ENCODE measurements around the gene MBTPS1.

MBTPS1 gene
- total RNA-seq, result 198 to 226 reads per million in 2 donors

DNA sequence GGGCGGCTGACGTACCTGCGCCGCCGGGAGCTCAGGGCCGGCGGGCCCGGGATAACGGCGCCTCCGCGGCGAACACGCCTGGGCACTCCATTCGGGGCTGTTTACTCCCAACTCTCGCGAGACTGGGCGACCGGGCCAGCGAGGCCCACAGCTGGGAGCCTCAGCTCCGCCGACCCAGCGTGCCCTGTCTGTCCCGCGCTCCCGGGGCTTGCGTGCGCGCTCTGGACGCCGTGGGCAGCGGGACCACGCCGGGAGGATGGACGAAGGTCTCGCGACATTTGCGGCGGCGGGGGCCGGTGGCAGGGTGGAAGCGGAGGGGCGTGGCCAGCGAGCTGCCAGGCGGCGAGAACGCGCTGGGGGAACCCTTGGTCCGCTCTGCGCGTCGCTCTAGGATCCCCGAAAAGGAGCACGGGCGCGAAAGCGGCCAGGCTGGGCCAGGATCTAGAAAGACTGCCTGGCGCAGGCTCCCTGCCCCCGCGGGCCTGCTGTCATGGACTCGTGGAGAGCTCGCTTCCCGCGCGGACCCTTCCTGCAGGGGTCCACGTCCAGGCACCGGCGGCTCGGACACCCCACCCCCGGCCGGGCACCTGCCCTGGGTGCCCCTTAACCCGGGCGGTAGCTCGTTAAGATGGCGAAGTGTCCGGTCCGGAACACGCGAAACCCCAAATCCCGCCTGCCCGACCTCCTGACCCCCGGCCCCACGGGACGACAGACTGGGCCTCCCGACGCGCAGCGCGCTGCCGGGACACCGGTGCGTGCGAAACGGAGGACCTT, at the start of gene MBTPS1:
TSS of gene MBTPS1 (minus strand) at position 223 of the 774 bp plus-strand sequence. CDS start 15,159 bp downstream, outside the sequence.
- peak; percentile 98 for DNase-seq

DNA sequence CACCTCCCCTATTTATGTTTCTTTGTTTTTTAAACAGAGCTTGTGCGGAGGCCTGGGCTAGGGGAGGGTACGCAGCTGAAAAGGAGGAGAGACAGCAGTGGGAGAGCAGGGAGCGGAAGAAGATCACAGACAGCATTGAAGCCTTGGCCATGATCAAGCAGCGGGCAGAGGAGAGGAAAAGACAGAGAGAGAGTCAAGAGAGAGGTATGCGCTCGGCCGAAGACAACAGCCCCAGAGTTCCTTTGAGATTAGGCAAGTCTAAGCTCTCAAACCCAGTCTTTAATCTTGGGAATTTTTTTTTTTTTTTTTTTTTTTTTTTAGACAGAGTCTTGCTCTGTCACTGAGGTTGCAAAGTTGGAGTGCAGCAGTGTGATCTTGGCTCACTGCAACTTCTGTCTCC, 49.0 kb upstream of the MBTPS1 start:
- DNase-seq, result no peak

DNA sequence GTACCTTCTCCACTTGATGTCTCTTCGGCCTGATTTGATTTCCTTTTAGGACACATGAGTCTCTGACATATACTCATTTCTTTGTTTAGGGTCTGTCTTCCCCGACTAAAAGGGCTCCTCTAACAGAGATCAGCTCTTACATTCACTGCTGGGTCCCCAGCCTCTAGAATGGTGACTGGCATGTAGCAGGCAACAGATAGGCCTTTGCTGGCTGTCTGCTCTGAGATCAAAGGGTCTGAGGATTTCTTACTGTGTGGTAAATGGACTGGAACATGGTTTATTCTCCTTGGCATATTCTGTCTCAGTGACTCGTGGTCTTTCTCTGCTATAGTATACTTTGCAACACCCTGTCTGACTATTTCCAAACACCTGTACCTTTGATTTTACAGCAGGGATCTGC, 45.1 kb upstream of the MBTPS1 start:
- DNase-seq, result no peak

DNA sequence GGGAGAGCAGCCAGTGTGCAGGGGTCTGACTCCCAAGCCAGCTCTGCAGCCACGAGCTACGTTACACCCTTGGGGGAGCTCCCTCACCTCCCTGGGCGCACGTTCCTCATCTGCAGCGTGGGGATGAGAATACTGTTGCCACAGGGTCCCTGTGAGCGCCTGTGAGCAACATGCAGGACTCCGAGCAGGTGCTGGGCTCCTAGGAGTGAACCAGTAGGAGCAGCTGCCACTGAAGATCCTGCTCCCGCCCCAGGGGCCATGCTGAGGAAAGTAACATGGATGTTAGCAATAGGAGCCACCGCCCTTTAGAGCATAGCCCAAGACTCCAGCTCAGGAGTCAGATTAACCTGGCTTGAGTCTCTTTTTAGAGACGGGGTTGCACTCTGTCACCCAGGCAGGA, 44.3 kb upstream of the MBTPS1 start:
- no peak for DNase-seq

DNA sequence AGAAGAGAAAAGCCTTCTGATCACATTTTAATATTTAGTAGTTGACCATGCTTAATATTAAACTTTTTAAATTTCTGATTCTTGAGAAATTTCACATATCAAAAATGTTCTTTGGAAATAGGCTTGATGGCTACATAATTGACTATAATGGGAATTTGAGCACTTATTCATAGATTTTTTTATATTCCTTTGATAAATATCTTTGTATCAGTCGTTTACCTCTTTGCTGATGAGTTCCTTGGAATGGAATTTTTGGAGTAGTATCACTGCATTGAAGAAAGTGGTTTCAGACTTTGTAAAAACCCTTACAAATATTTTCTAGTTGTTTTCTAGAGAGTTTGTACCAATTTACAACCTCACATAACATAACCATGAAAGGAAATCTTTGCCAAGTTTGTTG, 43.1 kb upstream of the MBTPS1 start:
- no peak for DNase-seq

DNA sequence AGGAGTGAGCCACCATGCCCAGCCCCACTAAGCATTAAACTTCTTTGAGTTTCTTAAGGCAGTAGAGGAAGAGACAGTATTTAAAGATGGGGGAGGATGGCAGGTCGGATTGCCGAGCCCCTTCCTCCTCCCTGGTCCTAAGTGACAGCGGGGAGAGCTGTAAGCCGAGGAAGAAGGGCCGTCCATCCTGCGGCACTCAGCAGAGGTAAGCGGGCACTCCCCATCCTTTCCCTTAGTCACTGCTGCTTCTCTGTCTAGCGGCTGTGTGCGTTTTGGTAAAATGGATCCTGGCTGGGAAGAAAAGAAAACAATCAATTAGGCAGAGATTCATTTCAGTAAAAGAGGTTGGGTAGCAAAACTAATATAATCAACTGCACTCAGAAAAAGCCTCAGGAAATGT, 42.3 kb upstream of the MBTPS1 start:
- DNase-seq, result no peak

DNA sequence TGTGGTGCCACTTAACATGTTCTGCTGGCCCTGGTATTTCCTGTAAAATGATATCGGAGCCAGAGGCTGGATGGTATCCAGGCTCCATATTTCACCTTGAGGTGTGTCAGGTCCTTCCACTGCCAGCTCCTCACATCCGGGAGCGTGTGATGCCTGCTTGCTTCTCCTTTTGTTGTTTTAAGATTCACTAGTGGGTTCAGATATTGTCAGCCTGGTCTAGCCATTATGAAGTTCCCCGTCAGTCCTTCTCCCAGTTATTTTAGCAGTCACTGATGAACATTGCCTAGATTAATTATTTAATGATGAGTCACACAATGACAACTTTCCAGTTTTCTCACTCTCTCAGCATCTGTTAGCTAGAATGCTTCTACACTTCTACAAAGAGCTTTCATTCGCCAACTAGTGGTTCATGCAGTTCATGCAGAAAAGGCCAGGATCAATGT, 39.6 kb upstream of the MBTPS1 start:
- DNase-seq, result no peak

DNA sequence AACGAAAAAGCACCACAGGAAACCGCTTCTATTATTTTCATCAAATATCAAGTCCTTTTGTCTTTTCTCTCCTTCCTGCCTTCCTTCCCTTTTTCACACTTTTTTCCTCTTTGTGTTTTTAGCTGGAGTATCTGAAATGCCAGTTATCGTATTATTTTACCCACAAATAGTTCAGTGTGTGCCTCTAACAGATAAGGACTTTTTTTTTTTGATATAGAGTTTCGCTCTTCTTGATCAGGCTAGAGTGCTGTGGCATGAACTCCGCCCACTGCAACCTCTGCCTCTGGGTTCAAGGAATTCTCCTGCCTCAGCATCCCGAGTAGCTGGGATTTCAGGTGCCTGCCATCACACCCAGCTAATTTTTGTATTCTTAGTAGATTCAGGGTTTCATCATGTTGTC, 39.0 kb upstream of the MBTPS1 start:
- DNase-seq, result no peak

DNA sequence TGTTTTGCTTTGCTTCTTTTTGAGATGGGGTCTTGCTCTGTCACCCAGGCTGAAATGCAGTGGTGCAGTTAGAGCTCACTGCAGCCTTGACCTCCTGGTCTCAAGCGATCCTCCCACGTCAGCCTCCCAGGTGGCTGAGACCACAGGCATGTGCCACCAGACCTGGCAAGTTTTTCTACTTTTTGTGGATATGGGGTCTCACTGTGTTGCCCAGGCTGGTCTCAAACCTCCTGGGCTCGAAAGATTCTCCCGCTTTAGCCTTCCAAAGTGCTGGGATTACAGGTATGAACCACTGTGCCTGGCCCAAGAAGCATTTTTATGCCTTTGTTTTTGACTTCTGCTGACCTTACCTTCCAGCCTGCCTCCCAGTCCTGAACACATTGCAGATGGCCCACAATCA, 38.5 kb upstream of the MBTPS1 start:
- no peak for DNase-seq

DNA sequence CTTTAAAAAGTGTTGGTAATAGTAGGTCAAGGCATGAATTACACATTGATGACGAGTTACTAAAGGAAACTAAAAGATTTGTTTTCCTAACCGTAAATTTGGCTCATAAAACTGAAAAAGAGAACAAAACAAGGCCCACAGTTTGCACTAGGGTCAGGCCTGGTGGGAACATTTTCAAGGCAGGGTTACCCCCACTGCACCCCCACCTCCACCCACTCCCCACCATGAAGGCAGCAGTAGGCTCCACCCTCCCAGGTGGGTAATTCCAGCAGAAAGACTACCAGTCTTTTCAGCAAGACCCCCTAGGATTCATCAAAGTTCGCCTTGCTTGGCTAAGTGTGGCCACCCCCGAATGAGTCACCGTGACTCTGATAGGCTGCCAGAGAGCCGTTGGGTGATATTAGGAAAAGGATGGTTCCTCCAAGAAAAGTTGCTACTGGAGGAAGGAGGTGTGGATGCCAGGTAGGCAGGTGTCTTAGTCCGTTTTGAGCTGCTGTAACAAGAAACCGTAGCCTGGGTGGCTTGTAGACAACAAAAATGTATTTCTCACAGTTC, 37.0 kb upstream of the MBTPS1 start:
- DNase-seq, result no peak

DNA sequence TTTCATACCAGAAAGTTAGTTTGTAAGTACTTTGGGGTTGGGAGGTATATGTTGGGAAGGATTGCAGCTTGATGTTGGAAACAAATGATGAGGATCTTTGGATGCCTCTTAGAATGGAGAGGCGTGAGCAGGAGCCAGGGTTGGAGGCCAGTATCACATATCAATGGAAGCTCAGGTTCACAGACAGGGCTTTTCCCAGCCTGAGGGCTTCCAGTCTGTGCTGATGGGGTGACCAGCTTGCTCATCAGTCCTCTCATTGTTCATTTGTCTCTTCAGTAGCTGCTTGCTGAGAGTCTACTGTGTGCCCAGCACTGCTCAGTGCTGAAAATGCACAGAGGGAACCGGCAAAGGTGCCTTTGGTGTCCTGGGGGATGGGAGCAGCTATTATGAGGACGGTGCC, 34.2 kb upstream of the MBTPS1 start:
- DNase-seq, result no peak

DNA sequence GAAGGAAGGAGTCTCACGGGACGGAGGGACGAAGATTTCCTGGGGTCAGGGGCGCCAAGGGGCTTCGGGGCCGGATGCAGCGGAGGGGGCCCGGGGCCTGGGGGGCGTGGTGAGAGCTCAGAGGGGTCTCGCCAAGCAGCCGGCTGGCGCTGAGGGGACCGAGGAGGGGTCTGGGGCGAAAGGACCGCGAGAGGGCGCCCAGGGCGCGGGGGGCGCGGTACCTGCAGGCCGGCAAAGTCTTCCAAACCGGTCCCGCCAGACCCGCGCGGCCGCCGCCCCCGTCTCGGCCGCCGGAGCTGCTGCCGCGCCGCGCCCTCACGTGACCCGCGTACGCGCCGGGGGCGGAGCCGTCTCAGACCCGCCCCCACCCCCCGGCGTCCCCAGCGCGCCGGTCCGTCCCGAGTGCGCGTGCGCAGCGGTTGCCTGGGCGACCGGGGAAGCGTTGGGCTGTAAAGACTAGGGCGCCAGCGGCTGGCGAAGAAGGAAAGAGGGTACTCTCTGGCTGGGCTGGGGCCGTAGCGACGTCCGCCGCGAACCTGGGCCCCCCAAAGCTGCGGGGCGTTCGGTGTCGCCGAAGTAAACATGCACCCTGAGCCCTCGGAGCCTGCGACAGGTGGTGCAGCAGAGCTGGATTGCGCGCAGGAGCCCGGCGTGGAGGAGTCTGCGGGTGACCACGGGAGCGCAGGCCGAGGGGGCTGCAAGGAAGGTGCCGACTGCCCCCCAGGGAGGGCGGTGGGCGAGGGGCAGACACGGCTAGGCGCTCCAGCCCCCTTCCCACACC, 28.3 kb upstream of the MBTPS1 start, which contains the start of the genes DNAAF1 and HSDL1:
TSS of gene DNAAF1 (plus strand) at position 450 of the 781 bp plus-strand sequence. CDS start at position 583, 133 bp downstream.
TSS of gene HSDL1 (minus strand) at position 319 of the 781 bp plus-strand sequence. CDS start 13,856 bp downstream, outside the sequence.
- DNase-seq, result peak; percentile 96

DNA sequence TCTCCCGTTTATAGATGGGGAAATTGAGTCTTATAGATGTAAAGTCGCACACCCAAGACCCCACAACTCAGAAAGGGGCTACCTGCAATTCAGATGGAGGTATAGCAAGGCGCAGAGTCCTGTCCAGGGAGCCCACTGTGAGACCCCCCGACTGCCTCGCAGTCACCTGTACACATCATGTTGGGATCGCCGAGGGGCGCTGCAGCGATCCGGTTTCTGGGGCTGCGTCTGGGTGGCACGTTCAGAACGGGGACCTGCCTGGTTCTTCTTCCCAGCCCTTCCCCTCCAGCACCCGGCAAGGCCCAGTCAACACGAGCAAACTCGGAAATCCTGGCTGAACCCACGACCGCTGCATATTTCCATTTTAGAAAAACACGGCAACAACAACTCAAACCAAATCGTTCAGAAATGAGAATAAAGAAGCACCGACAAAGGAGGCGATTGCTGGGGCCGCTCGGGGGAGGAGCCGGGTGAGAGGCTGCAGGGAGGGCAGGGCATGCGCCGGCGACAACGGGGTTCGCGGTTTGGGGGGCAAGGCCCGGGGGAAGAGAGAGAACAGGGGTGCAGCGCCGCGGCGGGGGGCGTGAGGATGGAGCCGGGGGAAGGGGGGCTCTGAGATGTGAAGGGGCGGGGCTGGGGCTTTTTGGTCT, 27.6 kb upstream of the MBTPS1 start:
- DNase-seq, result peak; percentile 41

DNA sequence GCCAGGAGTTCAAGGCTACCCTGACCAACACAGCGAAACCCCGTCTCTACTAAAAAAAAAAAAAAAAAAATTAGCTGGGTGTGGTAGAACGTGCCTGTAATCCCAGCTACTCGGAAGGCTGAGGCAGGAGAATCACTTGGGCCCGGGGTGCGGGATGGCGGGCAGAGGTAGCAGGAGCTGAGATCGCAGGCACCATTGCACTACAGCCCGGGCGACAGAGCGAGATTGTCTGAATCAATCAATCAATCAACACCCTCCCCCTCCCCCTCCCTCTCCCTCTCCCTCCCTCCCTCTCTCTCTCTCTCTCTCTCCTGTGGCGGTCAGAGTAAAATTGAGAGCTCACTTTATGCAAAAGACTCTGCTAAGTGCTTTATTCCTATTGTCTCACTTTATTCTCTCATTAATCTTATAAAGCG, 27.1 kb upstream of the MBTPS1 start:
- DNase-seq, result no peak

DNA sequence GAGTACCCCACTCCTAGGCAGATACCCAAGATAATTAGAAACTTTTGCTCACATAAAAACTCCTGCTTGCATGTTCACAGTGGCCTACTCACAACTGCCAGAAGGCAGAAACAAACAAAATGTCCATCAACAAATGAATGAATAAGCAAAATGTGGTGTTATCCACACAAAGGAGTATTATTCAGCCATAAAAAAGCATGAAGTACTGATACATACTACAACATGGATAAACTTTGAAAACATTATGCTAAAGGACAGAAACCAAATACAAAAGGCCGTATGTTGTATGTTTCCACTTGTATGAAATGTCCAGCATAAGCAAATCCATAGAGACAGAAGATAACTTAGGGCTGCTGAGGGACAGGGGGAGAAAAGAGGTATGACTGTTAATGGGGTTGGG, 26.3 kb upstream of the MBTPS1 start:
- DNase-seq, result no peak

DNA sequence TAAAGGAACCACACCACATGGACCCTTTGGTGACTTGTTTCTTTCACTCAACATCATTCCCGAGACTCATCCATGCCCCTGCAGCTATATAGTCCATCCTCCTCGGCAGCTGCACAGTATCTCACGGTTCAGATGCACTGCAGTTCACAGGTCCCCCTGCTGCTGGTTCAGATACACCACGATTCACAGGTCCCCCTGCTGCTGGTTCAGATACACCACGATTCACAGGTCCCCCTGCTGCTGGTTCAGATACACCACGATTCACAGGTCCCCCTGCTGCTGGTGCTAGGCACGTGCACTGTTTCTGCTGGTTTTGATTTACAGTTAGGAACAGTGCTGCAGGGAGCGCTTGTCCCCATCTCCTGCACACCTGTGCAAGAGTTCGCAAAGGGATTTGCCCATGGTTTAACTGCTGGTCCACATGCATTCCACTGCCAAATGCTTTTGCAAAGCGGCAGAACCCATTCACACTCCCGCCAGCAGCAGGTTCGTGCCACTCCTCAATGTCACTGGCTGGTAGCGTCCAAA, 24.5 kb upstream of the MBTPS1 start:
- no peak for DNase-seq

DNA sequence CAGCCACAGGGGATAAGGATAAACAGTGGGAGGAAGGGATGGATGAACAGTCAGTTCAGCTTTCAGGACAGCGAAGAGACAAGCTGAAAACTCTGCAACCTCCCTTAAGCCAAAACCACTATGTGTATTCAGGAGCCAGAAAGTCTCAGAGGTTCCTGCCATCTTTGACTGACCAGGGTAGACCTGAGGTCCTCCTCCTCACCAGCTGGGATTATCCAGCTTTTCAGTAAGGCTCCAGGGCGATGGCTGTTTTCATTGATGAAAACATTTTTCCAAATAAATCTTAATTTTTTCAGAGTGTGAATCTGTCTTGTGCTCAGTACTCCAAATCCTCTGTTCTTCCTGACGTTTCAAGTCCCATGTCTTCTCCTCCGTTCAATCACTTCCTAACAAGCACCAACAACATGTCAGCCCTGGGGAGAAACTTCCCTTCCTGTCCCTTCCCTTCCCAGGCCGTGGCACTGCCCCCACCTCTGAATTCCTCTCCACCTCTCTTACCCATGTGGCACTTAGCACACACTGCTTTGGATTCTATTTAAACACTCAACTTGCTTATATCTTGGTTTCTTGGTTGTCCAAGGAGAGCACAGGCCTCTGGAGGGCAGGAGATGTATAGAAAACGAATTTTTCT, 23.0 kb upstream of the MBTPS1 start:
- no peak for DNase-seq

DNA sequence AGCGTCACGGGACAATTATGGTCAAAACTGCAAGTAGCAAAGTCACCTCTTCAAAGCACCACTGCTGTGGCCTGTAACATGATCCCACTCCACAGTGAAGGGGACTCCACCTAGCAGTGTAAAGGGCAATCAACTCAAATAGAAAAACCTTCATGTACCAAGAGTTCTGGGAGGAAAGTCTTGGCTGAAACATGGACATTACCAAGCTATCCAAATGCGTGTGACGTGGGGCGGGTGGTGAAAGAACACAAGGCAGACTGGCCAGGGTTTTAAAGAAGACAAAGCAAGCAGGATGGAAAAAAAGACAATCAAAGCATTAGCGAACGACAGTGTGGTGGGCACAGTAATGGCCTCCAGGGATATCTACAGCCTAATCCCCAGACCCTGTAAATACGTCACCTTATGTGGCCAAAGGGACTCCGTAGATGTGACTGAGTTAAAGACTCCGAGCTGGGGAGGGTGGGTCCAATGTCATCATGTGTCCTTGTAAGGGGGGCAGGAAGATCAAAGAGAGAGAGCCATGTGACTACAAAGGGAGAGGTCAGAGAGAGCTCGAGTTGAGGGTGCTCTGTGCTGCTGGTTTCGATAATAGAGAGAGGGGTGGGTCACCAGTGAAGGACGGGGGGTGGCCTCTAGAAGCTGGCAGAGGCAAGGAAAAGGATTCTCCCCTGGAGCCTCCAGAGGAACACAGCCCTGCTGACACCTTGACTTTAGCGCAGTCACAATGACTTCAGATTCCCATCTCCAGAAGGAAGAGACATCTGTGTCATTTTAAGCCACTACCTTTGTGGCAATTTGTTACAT, 22.3 kb upstream of the MBTPS1 start:
- DNase-seq, result no peak

DNA sequence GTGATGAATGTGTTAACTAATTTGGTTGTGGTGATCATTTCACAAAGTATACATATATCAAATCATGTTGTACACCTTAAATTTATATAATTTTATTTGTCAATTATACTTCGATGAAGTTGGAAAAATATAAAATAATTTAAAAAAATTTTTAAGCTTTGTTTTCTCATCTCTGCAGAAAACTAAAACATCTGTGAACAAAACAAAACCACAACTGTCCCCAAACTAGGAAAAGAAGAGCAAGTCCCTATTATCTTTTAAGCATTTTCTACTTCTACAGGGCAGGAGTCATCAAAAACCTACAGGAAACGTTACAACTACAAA, 21.7 kb upstream of the MBTPS1 start:
- DNase-seq, result no peak

DNA sequence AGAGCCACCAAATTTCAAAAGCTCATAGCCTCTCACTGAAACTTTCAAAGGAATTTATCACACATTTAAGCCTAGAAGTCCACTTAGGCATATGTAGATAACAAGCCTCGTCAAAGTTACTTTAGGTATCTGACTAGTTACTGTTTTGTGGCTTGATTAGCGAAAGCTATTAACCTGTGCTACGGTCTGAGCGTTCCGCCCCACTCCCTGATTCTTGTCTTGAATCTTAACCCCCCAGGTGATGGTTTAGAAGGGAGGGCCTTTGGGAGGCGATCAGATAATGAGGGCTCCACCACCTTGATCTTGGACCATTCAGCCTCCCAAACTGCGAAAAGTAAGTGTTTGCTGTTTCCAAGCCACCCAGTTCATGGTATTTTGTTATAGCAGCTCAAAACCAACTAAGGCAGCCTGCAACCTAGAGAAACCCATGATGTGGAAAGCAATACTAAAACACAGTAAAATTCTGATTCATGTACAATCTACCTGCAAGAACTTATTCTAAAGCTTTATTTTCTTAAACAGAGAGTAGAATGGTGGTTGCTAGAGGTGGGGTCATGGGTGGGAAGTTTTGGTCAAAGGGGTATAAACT, 21.1 kb upstream of the MBTPS1 start:
- DNase-seq, result no peak

DNA sequence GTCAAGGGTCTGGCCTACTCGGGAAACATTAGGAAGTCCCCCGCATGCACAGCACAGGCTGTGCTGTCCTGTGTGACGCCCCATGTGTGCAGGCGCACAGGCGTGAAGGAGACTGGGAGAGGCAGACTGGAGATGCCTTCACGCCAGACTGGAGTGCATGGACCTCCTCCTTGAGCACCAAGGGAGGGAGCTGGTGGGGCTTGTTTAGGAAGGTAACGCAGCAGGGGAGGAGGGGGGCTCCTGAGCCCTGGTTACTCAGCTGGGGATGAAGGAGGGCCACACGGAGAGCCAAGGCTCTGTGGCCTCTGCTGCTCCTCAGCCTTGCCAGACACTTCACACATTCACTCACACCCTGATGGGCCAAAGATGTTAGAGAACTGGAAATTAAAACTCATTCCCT, 20.5 kb upstream of the MBTPS1 start:
- no peak for DNase-seq
